ENCODE data around the gene SOX5.
"Not testable (repeated sequence)": the region's sequence is repeated elsewhere in the genome, so short reads cannot be mapped to it uniquely, and the experiment has no call there.

SOX5 gene

GRCh38 chr12:23528316-23528715, 421.2 kb downstream of the SOX5 start:
- no peak for FAIRE-seq

GRCh38 chr12:23525450-23526072, 423.9 kb downstream of the SOX5 start:
- FAIRE-seq: no peak

DNA sequence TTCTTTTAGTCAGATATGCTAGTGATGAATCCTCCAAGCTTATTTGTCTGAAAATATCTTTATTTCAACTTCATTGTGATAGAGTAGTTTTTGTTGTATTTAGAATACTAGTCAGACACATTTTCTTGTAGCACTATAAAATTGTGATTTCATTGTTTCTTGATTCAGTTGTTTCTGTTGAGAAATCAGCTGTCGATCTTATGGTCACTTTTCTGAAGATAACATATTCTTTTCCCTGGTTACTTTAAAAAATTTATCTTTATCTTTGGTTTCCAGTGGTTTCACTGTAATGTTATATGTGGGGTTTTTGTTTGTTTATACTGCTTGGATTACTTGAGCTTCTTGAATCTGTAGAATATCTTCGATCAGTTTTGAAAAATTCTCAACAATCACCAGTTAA, 426.1 kb downstream of the SOX5 start:
- FAIRE-seq: no peak

- not testable (repeated sequence) for FAIRE-seq
Observed at GRCh38 chr12:23519444-23519843, 430.0 kb downstream of the SOX5 start.

- FAIRE-seq: not testable (repeated sequence)
Observed at GRCh38 chr12:23515785-23516184, 433.7 kb downstream of the SOX5 start.

DNA sequence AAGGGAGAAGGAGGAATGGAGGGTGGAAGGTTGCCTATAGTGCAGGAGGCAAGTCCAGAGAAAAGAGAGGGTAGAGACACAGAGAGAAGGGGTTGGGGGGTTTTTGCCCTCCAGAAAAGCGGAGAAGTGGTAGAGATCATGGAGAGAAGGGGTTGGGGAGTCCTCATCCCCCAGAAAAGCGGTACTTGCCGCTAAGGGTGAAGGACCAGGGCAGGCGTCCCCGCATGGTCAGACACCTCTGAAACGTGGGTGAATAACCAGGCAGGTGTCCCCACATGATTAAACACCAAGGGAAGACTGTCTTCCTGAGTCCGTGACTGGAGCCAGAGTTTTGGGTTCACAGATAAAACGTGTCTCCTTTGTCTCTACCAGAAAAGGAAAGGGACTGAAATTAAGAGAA, 439.0 kb downstream of the SOX5 start:
- no peak for FAIRE-seq

DNA sequence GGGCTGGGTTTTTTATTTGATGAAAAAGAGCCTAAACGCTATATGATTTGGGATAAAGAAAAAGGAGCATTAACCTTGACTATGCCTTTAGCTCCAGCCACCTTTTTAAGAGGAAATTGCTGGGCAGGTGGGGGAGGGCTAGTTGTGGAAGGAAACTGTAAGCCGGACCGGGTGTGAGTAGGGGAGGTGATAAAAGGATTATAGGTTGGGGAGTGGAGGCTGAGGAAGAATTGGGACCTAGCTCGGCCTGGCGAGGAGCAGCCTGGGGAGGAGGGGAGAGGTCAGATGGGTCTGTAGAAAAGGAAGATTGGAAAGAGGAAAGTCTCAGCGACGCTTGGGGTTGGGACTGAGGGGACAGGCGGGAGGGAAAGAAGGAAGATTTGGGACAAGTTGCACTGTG, 439.6 kb downstream of the SOX5 start:
- FAIRE-seq: not testable (repeated sequence)

- not testable (repeated sequence) for FAIRE-seq
Observed at GRCh38 chr12:23507785-23508184, 441.7 kb downstream of the SOX5 start.

DNA sequence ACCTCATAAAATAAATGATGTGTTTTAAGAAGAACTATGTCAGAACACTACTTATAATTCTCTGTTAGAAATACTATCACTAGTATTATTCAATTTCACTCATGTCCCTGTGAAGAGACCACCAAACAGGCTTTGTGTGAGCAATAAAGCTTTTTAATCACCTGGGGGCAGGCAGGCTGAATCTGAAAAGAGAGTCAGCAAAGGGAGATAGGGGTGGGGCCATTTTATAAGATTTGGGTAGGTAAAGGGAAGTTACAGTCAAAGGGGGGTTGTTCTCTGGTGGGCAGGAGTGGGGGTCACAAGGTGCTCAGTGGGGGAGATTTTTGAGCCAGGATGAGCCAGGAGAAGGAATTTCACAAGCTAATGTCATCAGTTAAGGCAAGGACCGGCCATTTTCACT, 443.7 kb downstream of the SOX5 start:
- not testable (repeated sequence) for FAIRE-seq

- FAIRE-seq: no peak
Observed at GRCh38 chr12:23504641-23505399, 444.6 kb downstream of the SOX5 start.

- no peak for FAIRE-seq
Observed at GRCh38 chr12:23504043-23504442, 445.4 kb downstream of the SOX5 start.

- FAIRE-seq: no peak
Observed at GRCh38 chr12:23503544-23503943, 445.9 kb downstream of the SOX5 start.

DNA sequence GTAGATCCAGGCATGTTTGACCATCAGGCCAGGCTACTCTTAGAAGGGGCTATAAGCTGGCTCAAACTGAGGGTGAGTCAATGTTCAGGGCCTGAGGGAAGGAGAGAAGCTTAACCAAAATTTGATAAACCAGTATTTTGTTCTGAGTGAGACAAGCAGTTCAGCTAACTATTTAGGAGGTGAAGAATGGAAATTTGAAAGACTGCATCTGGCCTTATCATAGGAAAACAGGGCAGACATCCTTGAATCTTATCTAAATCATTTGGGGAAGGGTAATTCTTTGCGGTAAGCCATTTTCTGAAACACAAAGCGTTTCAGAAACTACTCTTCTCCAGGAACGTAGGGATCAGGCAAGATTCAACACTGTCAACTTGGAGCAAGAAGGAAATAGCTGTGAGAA, 447.2 kb downstream of the SOX5 start:
- no peak for FAIRE-seq

- FAIRE-seq: no peak
Observed at GRCh38 chr12:23495472-23495871, 454.0 kb downstream of the SOX5 start.

DNA sequence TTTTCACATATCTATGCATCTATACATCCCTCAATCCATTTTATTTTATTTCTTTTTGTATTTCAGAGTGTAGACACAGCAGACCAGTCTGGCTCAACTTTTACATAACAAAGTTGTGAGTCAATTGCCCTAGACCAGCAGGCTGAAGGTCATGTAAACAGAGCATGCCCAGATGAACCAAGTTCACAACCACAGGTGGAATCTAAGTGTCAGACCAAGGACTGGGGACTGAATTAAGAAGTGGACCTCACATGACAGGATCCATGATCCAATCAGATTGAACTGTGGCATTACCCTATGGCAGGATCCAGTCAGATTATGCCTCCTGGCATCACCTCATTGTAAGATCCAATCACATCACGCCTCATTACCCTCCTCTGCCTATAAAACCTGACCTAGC, 455.8 kb downstream of the SOX5 start:
- no peak for FAIRE-seq

DNA sequence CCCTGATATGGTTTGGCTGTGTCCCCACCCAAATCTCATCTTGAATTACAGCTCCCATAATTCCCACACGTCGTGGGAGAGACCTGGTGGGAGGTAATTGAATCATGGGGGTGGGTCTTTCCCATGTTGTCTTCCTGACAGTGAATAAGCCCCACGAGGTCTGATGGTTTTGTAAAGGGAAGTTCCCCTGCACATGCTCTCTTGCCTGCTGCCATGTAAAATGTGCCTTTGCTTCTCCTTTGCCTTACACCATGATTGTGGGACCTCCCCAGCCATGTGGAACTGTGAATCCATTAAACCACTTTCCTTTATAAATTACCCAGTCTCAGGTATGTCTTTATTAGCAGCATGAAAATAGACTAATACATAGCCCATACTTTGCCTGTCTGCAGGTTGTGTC, 458.4 kb downstream of the SOX5 start:
- not testable (repeated sequence) for FAIRE-seq

DNA sequence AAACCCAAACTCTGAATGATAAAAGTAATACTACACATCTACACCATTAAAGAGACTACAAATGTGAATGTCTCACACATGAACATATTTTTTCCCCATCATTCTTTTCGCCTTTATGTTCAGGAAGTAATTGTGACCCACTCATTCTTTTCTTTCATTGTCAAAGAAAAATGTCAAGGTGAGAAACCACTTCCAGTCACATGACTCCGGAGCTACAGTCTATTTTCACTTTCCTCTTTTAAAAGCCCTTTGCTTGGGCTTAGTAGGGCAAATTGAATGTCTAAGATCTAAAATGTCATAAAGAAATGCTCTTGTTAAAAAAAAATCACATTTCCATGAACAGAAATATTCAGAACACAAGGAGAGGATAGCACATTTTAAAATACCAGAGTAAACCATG, 461.3 kb downstream of the SOX5 start:
- FAIRE-seq: no peak

DNA sequence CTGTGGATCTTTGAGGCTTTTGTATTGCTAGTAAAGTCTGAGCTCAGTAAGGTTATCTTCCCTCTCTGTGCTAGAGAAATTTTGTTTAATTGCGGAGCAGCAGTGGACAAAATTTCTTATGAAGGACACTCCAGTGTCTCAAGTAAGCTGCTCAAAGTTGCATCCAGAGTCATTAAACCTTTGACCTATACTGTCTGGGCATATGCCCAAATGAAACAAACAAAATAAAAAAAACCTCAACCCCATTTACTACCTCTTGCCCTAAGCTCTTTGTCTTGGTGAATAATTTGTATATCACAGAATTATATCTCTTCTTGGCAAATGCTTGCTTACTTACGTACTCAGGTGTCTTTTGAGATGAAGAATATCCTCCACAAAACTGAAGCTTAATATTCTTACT, 465.2 kb downstream of the SOX5 start:
- FAIRE-seq: no peak

DNA sequence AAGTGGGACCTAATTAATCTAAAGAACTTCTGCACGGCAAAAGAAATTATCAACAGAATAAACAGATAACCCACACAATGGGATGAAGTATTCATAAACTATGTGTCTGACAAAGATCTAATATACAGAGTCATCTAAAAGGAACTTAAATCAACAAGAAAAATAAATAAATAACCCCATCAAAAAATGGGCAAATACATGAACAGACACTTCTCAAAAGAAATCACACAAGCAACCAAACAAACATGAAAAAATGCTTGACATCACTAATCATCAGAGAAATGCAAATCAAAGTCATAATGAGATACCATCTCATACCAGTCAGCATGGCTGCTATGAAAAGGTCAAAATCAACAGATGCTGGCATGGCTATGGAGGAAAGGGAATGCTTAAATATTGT, 466.9 kb downstream of the SOX5 start:
- no peak for FAIRE-seq
